ENCODE measurements around the gene TMEM132A.

TMEM132A gene, protein sequence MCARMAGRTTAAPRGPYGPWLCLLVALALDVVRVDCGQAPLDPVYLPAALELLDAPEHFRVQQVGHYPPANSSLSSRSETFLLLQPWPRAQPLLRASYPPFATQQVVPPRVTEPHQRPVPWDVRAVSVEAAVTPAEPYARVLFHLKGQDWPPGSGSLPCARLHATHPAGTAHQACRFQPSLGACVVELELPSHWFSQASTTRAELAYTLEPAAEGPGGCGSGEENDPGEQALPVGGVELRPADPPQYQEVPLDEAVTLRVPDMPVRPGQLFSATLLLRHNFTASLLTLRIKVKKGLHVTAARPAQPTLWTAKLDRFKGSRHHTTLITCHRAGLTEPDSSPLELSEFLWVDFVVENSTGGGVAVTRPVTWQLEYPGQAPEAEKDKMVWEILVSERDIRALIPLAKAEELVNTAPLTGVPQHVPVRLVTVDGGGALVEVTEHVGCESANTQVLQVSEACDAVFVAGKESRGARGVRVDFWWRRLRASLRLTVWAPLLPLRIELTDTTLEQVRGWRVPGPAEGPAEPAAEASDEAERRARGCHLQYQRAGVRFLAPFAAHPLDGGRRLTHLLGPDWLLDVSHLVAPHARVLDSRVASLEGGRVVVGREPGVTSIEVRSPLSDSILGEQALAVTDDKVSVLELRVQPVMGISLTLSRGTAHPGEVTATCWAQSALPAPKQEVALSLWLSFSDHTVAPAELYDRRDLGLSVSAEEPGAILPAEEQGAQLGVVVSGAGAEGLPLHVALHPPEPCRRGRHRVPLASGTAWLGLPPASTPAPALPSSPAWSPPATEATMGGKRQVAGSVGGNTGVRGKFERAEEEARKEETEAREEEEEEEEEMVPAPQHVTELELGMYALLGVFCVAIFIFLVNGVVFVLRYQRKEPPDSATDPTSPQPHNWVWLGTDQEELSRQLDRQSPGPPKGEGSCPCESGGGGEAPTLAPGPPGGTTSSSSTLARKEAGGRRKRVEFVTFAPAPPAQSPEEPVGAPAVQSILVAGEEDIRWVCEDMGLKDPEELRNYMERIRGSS

DNA sequence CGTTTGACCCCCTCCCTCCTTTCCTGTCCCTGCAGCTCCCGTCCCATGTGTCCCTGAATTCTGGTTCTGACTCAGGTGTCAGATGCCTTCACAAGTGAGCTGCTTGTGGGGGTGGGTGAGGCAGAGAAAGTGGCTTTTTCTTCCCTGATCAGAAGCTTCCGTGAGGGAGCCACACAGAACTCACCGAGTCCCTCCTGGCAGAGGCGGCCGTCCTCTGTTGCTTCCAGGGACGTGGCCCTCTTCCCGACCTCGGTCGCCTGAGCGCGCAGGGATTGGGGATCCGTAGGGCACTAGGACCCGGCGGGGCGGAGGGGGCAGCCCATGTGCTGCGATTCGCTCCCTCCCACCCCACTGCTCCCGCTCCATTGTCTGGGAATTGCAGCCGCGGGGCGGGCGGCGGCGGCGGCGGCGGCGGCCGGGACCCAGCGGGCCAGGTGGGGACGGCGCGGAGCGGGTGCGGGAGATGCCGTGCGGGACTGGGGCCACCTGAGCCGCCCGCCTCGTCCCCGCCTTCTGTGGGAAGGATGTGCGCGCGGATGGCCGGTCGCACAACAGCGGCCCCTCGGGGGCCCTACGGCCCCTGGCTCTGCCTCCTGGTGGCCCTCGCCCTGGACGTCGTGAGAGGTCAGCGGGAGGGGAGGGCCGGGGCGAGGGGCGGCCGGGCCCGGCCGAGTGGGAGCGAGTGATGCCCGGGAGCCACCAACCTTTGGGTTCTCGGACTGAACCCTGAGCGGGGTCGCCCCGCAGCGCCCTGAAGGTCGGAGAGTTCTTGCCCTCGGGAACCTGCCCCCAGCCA, at the start of gene TMEM132A:
Gene TMEM132A (plus strand): TSS at position 351 of the 796 bp plus-strand sequence. CDS start 174 bp downstream, at position 525.
- DNase-seq: no peak

DNA sequence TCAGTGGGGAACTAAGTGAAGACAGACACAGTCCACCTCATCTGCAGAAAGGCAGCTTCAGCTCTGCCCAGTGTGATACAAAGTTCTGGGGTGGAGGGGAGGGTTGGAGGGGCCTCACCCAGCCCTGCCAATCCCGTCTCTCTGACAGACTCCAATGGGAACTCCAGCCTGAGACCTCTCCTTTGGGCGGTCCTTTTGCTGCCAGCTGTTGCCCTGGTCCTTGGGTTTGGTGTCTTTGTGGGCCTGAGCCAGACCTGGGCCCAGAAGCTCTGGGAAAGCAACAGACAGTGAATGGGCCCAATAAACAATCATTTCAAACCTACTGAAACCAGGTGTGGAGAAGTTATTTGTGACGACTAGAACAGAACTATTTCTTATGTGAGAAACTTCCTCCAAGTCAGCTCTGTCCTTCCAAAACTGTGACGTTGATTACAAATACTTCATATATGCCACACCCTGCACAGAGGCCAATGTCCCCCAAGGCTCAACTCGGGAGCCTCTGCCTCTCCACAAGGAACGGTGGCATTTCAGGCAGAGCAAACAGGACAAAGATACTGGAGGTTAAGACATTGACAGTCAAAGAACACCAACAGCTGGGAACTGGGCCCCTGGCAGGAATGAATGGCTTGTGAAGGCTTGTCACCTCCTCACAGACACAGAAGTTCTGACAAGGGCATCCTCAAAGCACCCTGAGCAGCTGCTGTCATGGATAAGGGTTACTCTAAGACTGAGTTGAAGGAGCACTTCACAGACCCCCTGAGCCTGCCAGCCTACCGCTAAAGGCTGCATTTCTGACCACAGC, 48.7 kb upstream of the TMEM132A start:
- no peak for DNase-seq

DNA sequence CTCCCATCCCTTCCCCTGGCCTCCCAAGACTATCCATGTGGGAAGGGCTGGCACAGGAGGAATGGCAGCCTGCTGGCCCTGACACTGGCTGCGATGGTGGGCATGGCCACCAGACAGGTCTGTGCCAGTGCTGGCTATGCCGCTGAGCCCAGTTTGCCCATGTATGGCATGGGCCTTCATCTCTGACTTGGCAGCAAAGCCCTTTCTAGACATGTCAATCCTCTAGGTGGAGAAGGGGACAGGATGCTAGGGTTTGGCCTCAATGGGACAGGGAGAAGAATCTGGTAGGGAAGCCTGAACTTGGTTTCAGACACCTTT, 48.1 kb upstream of the TMEM132A start:
- DNase-seq: no peak

DNA sequence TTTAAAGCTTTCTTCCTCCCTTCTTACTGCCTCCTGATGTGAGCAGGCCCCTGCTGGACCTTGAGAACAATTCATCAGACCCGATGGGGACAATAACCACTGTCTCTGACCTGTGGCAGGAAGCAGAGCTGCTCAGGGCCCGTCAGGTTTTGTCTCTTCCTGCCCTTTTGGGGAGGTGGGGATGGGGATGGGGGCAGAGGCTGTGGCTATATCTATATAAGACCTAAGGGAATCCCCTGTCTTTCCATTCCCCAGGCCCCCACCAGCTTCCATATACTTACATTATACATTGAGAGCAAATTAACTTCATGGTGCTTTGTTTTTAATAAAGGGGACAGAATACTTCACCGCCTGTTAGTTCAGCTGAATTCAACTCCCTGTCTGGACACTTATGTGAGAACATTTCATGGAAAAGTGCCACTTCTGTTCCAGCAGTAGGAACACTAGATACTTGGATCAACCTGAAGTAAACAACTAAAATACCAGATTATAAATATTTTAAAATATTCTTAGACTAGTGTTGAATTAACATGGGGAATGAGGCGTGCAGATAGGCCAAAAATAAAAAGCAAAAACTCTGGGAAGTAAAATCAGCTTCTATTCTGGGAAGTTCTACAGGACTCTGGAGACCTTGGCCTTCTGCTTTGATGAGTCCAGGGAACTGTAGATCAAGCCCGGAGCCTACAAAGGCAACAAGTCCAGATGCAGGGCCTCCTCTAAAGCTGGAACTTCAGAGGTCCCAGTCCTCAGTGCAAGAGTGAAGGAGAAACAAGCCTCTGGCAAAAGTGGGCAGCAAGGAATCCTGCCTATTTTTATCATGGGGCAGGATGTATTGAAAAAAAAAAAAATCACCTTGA, 45.8 kb upstream of the TMEM132A start:
- no peak for DNase-seq

DNA sequence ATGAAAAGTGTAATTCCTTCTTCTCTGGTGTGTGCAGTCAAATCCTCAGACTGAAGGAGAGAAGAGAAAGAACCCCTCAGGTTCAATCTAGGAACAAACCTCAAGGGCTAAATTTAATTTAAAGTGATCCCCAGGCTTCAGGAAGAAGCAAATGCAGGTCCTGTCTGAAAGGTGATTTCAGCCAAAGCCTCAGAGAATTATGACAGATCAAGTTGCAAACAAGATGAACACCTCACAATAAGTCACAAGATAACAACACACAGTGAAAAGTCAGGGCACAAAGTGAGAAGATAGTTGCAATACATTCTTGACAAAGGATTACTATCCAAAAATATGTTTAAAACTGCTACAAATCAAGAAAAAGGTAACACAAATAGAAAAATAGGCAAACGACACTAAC, 45.2 kb upstream of the TMEM132A start:
- DNase-seq: no peak

DNA sequence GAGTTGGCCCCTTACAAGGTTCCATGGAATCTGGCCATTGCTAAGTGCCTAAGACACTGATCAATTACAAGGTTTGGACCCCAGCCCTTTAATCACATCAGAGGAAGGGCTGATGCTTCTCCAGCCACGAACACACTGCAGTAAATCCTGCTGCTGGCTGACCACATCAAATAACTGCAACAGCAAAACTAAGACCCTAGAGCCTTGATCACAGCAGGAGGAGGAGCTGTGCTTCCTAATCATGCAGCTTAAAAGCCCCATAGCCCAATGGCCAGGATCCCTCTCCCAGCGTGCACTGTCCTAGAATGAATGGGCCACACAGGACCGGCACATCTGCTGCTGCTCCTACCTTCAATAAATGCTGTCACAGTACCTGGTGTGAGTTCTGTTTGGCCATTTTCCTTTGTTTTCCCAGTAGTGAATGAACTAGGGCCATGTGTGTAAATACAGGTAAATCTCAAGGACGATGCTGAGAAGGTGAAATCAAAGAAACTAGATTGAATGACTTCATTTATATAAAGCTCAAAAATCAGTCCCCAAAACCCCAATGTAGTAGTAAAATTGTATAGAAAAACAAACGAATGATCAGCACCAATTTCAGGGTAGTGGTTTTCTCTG, 44.2 kb upstream of the TMEM132A start:
- DNase-seq: no peak

DNA sequence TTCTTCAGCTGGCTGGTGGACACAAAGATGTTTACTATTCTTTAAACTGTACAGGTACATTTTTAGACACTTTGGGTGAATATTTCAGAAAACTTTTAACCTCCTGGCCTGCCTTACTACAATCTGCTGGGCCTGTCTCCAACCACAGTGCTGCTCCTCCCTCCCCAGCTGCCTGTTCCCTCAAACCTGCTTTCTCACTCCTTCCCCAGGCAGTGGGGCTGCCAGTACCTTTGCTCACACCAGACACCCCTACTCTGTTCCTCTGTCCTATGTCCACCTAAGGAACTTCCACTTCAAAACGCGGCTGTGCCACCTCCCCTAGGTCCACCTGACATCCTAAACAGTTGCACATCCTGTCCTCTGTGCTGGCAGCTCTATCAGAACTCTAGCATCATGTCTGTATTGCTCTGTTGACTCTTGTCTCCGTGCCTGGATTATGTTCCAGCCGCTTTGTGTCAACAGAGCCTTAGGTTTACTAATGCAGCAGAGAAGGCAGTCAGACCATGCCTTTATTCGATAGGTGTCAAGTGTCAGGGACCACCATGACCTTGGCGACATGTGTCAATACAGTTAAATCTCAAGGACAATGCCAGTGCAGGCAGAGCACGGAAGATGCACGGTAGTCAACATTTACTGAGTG, 43.5 kb upstream of the TMEM132A start:
- DNase-seq: no peak

DNA sequence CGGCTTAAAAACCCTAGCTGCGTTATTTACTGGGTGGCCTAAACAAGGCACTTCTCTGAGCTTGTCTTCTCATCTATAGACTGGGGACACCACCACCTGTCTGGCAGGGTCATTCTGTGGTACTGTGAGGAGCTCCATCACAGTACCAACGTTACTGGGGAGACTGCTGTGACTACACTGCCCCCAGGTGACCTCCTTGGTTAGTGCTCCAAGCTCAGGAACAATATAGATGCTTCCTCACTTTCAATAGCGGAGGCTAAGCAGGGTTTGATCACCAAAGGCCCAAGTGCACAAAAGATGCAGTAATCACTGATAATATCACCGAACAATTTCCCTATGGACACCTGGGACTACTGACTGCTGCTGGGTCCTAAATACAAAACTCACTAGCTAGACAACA, 36.7 kb upstream of the TMEM132A start:
- peak; percentile 60 for DNase-seq

DNA sequence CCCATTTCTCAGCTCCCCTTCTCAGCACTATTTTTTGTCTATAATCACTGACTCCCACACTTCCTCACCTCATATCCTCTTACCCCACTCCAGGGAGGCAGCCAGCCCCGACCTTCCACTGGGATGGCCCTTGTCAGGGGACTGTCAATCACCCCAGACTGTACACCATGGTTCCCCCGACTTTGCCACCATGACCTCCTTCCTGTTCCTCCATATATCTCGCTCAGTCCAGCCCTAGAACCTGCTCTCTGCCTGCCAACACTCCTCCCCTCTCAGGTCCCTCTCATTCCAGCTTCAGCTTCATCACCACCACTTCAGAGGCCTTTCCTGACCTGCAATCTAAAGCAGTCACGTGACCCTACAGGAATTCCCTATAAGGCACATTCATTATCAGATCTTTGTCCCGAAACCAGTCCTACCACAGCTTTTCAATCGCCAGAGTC, 34.4 kb upstream of the TMEM132A start:
- DNase-seq: no peak

DNA sequence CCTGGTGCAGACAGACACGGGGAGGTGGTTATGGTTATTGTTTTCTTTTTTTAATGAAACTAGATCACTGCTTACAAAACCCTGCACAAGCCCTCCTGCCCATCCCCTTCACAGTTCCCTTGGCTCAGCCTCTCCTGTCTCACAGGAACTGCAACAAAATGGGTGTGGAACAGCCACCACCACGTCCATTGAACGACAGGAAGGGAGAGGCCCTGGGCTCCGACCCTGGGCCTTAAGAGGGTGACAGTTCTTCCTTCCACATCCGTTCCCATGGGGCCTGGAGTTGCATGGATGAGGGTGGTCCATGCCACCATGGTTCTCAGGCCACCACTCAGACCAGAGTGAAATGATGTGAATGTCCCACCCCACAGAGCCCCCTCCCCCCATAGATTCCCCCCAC, 33.6 kb upstream of the TMEM132A start:
- no peak for DNase-seq

DNA sequence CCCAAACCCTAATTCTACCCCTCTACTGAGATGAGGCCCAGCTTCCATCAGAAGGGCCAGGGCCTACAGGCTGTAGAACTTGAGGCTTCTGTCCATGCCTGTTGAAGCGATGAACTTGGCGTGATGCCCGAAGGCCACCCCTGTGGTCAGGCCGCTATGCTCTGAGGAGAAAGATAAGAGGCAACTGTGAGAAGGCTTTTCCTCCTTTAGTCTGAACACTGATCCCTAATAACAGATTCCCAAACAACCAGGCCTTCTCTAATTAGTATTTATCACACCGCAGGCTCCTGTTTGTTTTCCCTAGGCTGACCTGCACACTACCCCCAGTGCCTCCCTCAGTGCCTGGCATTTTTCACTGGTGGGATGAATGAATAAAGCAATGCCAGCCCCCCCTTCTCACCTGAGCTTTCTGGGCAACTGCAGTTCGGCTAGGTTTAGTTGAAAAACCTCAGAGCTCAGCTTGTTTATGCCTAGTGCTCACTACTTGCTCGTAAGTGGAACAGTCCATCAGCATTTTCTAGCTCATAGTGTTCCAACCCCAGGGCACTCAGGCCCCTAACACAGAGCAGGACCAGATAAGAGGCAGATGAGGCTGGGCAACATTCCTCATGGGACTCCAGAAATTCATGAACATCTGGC, 33.0 kb upstream of the TMEM132A start:
- DNase-seq: no peak

DNA sequence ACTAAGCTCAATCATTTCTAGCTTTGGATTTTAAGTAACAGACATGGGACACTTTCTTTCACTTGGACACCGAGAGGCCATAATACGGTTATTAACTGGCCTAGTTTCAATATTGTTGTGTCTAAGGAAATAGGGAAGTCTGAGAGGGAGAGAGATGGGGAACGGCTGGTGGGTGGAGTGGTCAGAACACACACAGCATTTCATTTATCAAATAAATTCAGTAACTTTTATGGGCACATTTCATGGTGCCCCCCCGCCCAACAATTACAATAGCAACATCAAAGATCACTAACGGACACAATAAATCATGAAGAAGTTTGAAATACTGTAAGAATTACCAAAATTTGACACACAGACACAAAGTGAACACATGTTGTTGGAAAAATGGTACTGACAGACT, 28.6 kb upstream of the TMEM132A start:
- DNase-seq: no peak

DNA sequence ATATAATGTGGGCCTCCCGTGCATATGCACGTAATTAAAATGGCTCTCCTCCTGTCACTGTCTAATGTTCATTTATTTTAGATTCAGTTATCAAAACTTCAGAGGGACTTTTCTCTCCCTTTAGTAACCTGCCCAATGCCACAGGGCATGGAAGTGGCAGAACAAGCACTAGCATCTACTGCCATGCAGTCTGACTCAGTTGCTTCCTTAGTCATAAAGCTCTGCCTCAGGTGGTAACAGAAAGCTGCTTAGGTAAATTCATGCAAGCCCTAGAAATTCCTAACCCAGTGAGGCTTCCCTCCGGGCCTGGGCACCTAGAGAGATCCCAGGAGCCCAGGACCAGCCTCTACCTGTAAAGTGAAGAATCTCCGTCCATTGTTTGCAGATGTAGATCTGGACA, 26.8 kb upstream of the TMEM132A start:
- DNase-seq: no peak

DNA sequence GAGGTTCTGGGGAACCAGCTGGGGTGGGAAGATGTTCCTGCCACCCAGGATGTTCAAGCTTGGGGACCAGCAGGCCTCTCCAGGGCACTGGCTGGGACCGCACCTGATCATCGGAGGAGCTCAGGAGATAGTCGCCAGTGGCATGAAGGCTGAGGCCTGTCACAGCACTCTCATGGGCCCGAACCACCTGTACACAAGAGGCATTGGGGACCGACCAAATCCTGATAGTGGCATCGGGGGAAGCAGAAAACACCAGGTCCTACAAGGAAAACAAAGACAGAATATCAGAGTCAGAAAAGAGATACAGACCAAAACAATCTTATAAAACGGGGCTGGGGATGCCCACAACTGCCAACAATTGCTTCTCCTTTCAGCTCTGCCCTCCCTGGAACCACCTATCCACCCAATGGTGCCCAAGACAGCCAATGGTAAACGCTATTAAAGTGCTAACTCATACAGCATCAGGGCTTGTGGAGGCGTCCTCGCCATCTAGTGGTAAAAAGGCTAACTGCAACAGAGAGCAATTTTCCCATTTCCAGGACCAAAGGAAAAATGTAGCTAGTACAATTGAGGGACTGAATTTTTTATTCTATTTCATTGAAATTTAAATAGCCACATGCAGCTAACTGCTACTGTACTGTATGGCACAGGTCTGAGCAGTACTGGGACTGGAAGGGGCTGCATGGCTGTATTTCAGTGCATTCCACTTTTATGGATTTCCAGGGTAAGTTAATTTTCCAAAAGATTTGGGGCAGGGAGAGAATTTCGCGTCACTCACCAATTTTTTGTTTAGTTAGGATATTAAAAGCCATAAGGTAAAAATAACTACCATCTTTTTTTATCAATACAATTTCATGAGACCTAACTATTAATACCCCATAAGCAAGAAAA, 25.0 kb upstream of the TMEM132A start:
- DNase-seq: no peak

DNA sequence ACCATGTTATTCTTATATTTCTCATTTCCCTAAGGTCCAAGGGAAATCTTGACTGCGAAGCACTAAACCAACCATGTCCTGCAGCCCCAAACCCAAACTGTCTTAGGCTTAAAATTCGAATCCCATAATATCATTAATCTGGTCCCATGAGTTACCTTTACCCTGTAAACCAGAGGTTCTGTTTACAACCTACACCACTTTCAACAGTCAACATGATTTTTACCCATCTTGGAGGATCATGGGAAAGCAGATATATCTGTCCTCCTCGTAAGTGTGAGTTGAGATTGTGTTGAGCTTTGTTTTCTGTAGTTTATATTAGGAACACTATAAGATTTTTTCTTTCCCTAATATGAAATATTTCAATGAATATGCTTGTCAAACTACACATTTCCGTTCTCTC, 24.3 kb upstream of the TMEM132A start:
- DNase-seq: no peak

DNA sequence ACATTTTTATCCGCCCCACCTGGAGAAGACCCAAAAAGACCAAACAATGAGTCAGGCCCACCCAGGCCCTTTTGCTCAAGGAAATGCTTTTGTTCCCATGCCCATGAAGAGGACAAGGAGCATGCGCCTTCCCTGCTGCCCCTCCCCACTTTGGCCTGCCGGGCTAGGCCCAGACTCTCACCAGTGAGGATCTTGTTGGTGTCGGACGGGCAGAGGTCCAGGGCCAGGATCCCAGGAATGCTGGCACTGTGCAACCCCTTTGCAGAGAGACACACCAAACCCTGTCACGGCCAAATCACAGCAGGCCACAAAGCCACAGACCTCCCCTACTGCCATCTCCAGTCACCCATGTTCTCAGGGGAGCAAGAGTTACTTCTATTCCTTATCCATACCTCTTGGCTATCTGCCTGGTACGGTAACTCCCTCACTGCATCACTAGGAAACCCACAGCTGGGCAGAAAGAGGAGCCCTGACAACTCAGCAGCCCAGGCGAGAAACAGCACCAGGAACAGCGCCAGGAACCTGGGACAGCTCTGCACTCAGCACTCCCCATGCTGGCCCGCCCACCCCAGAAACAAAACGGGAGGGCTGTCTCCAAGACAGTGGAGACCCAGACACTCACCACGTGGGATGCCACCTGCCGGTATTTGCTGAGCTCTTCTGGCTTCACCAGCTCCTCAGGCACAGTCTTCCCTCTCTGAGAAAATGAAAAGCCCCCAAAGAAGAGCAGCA, 23.4 kb upstream of the TMEM132A start:
- no peak for DNase-seq

DNA sequence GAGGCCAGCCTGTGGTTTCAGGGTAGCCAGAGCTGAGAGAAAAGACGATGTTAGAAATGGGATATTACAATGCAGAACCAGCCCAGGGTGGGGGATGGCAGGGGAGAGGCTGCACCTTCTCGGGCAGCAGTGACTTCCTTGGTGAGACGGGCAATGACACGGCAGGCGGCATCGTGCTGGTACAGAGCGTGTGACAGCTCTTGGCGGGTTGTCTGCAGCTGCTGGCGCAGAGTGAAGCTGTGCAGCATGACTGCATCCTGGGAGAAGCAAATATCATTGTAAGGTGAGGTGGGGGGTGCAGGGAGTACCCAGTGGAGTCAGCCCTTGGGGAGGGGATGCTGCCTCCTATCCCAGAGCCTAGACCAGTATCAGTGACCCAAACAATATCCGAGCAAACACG, 21.6 kb upstream of the TMEM132A start:
- no peak for DNase-seq

DNA sequence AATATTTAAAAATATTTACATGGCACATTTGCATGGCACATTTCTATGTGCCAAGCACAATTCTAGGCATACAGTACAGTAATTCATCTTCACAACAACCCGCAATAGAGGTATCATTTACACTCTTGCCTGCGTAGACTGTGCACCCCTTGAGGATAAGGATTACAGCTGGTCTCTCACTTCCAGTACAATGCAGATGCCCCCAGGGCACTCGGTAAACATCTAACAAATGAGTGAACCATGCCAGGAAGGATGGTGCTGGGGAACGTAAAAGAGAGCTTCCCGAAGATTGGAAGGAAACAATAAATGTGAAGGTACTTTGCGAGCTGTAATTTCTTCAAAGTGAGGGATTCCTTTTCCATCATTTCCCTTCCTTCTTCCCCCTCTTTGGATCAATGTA, 19.2 kb upstream of the TMEM132A start:
- DNase-seq: no peak
